Prostate gland (tissue), 2 donors: ENCODE measurements around the gene DCP1B. TPM values are rescaled to one million over a fixed set of nuclear protein-coding genes. Genes with fewer than 3 reads are reported as not detected.

ENCODE experiments used
- DNase-seq: peaks from one replicate; pipeline ENCODE4 v3.0.0-alpha.2; 2019; ENCODE audit warnings: low spot score
- H3K27ac ChIP-seq, 2 donors: fragments of 200-600 bp; sonication (generic); 2 replicates each; pipeline ENCODE4 v1.5.1; 2017 to 2019
- H3K27me3 ChIP-seq: fragments of 200-600 bp; sonication (generic); replicated peaks from 2 replicates; pipeline ENCODE4 v1.5.1; 2019; ENCODE audit not compliant: insufficient read depth
- H3K36me3 ChIP-seq, 2 donors: fragments of 200-600 bp; sonication (generic); 1 replicate in 1 of 2; 2 replicates in 1 of 2; pipeline versions ENCODE4 v1.5.1 to v1.8.1; 2017 to 2019
- H3K4me1 ChIP-seq: fragments of 200-600 bp; sonication (generic); replicated peaks from 2 replicates; pipeline ENCODE4 v1.5.1; 2019
- H3K4me3 ChIP-seq, 2 donors: fragments of 200-600 bp; sonication (generic); 2 replicates each; pipeline ENCODE4 v1.5.1; 2017 to 2019
- H3K9me3 ChIP-seq: fragments of 200-600 bp; sonication (generic); 2 replicates; pipeline ENCODE4 v1.5.1; 2017
- POLR2A ChIP-seq: fragments of 450-650 bp; IDR thresholded peaks from one replicate; pipeline ENCODE4 v1.6.1; 2016; ENCODE audit warnings: antibody characterized with exemption, mild to moderate bottlenecking
- POLR2AphosphoS5 ChIP-seq: sonication (generic); formaldehyde crosslinking; IDR thresholded peaks from one replicate; pipeline ENCODE4 v1.6.1; 2017; ENCODE audit warnings: antibody characterized with exemption
- WGBS: methylation state at CpG from one replicate; pipeline ENCODE4 v1.1.5; 2018; 5-methylcytosine and 5-hydroxymethylcytosine counted together
- intact Hi-C: fragments of 100-400 bp; cut with DNase I; formaldehyde crosslinking; loops from one replicate; pipeline ENCODE4 v1.14.2; 2022
- total RNA-seq, 2 donors: library from RNA; depleted of rRNA; stranded (reverse); fragments of >200 nt; gene quantifications; one replicate each; pipeline ENCODE4 v1.1.0, GENCODE V29; 2016
- TF ChIP-seq, protein P1 (sequence below), 4 experiments: fragments of 200-600 bp in 2 of 4; fragments of 450-650 bp in 2 of 4; sonication (generic) in 2 of 4; IDR thresholded peaks; 1 replicate in 3 of 4; 2 replicates in 1 of 4; pipeline ENCODE4 v1.5.1; 2016 to 2019; ENCODE audit warnings: antibody characterized with exemption in 4 of 4, mild to moderate bottlenecking in 2 of 4, moderate library complexity in 2 of 4

Gene DCP1B
- total RNA-seq, 2 donors from 2014 or later: 20.1 to 31.9 TPM

- Histone ChIP-seq H3K4me1 (no peaks in the 10 kb centered on the region), H3K4me3 (no peak overlapping the region), H3K9me3 (no peaks in the 10 kb centered on the region), H3K27me3 (no peaks in the 10 kb centered on the region), H3K36me3 (no peaks in the 10 kb centered on the region), H3K27ac (no peak overlapping the region)
- no peak for DNase-seq
- 95% methylated on average over 10 of the region's 10 CpGs for WGBS
- intact Hi-C loops: loop anchor here (5.0 kb wide), 2 partner anchors 288 to 303 kb away; no protein-coding TSS in a partner anchor
- TF ChIP-seq POLR2A (no peak), POLR2AphosphoS5 (no peak)
- TF ChIP-seq, protein P1, sequence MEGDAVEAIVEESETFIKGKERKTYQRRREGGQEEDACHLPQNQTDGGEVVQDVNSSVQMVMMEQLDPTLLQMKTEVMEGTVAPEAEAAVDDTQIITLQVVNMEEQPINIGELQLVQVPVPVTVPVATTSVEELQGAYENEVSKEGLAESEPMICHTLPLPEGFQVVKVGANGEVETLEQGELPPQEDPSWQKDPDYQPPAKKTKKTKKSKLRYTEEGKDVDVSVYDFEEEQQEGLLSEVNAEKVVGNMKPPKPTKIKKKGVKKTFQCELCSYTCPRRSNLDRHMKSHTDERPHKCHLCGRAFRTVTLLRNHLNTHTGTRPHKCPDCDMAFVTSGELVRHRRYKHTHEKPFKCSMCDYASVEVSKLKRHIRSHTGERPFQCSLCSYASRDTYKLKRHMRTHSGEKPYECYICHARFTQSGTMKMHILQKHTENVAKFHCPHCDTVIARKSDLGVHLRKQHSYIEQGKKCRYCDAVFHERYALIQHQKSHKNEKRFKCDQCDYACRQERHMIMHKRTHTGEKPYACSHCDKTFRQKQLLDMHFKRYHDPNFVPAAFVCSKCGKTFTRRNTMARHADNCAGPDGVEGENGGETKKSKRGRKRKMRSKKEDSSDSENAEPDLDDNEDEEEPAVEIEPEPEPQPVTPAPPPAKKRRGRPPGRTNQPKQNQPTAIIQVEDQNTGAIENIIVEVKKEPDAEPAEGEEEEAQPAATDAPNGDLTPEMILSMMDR (IDR thresholded peaks at IDR 0.05): no peak
Measured at GRCh38 chr12:1935242-1935641, 69.0 kb downstream of the DCP1B start.

- TF ChIP-seq, protein P1 (IDR thresholded peaks at IDR 0.05): no peak
- TF ChIP-seq POLR2AphosphoS5 (no peak), POLR2A (no peak)
- no peaks in the 10 kb centered on the region for H3K36me3 ChIP-seq
- no peak overlapping the region for H3K4me3 ChIP-seq
- intact Hi-C loops: loop anchor here (5.0 kb wide), 2 partner anchors 288 to 303 kb away; no protein-coding TSS in a partner anchor
- 83% methylated on average over 12 of the region's 12 CpGs for WGBS
- DNase-seq: no peak
- no peaks in the 10 kb centered on the region for H3K4me1 ChIP-seq
- no peaks in the 10 kb centered on the region for H3K9me3 ChIP-seq
- no peaks in the 10 kb centered on the region for H3K27me3 ChIP-seq
- H3K27ac ChIP-seq: no peak overlapping the region
Measured at GRCh38 chr12:1934831-1935230, 69.4 kb downstream of the DCP1B start.

GRCh38 chr12:1934068-1934467, 70.2 kb downstream of the DCP1B start:
- Histone ChIP-seq H3K27me3 (no peaks in the 10 kb centered on the region), H3K4me1 (no peaks in the 10 kb centered on the region), H3K36me3 (no peaks in the 10 kb centered on the region), H3K27ac (no peak overlapping the region), H3K9me3 (no peaks in the 10 kb centered on the region), H3K4me3 (no peak overlapping the region)
- DNase-seq: no peak
- WGBS: 73% methylated on average over 5 of the region's 5 CpGs
- intact Hi-C loops: no loop called here
- TF ChIP-seq POLR2AphosphoS5 (no peak), POLR2A (no peak)
- TF ChIP-seq, protein P1 (IDR thresholded peaks at IDR 0.05): no peak

GRCh38 chr12:1933342-1934051, 70.8 kb downstream of the DCP1B start:
- no peaks in the 10 kb centered on the region for H3K27me3 ChIP-seq
- intact Hi-C loops: no loop called here
- 72% methylated on average over 14 of the region's 16 CpGs for WGBS
- TF ChIP-seq POLR2A (no peak), POLR2AphosphoS5 (no peak)
- TF ChIP-seq, protein P1 (IDR thresholded peaks at IDR 0.05): no peak
- no peak overlapping the region for H3K4me3 ChIP-seq
- no peak for DNase-seq
- H3K4me1 ChIP-seq: no peaks in the 10 kb centered on the region
- H3K27ac ChIP-seq: no peak overlapping the region
- H3K36me3 ChIP-seq: no peaks in the 10 kb centered on the region
- H3K9me3 ChIP-seq: no peaks in the 10 kb centered on the region

DNA sequence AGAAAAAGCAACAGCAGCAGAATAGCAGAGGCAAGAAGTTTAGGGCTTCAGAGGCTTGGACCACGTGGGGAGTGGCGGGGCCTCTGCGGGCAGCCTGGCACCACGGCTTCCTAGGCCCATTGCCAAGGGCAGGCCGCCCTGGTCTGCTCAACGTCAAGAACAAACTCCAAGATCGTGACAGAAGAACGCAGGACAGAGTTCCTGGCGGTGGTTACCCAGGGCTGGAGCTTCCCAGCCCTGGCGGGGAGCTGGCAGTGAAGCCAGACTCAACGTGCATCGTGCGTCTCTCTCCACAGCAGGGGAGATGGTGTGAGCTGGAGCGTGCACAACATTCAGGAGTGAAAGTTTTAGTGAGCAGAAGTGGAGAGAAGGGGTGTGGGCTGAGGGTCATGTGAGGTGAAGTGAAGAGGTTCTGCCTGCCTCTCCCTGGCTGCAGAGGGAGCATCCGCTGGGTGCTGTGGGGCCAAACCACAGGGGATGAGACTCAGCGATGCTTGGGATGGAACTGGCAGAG, 71.9 kb downstream of the DCP1B start:
- peak; percentile 34 for DNase-seq
- Histone ChIP-seq H3K36me3 (no peaks in the 10 kb centered on the region), H3K9me3 (no peaks in the 10 kb centered on the region), H3K27ac (no peak overlapping the region), H3K27me3 (no peaks in the 10 kb centered on the region), H3K4me1 (no peaks in the 10 kb centered on the region), H3K4me3 (no peak overlapping the region)
- TF ChIP-seq, protein P1 (IDR thresholded peaks at IDR 0.05): no peak
- TF ChIP-seq POLR2AphosphoS5: peak; percentile 38
- intact Hi-C loops: no loop called here
- WGBS: 12% methylated on average over 16 of the region's 16 CpGs
